GM21360 (cell line): Measurements from ENCODE around the gene LRRC3.

Source experiments
- ATAC-seq: cut with Tn5 transposase; IDR thresholded peaks from one replicate; pipeline ENCODE4 v1.9.1; 2021; ENCODE audit warnings: mild to moderate bottlenecking, moderate library complexity; ENCODE audit not compliant: unreplicated experiment

LRRC3 gene

DNA sequence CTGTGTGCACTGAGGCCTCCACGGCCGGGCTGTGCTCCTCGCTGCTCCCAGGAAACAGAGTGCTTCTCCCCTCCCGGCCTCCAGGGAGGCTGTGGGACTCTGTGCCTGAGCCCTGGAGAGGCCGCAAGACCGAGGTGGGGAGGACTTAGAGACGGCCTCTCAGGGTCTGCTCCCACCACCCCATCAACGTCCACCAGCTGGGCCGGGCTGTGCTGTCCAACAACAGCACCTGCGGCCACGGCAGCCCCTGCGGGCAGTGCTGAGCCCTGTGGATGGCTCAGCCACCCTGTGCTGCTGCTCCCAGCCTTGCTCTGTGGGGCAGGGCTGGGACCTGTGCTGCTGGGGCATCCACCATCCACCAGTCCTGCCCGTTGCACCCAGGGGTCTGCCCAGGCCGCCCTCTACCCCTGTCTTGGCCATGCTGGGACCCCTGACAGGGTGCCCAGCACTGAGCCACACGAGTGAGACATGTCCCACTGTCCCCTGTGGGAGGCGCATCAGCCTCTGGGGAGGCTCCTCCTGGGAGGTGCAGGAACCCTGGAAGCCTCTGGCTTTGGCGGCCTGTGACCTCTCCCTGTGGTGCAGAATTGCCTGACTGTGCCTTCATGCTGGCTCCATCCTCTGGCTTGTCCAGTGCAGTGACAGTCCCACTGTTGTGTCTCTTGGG lies 31.2 kb upstream of the LRRC3 start:
- ATAC-seq, result no peak

DNA sequence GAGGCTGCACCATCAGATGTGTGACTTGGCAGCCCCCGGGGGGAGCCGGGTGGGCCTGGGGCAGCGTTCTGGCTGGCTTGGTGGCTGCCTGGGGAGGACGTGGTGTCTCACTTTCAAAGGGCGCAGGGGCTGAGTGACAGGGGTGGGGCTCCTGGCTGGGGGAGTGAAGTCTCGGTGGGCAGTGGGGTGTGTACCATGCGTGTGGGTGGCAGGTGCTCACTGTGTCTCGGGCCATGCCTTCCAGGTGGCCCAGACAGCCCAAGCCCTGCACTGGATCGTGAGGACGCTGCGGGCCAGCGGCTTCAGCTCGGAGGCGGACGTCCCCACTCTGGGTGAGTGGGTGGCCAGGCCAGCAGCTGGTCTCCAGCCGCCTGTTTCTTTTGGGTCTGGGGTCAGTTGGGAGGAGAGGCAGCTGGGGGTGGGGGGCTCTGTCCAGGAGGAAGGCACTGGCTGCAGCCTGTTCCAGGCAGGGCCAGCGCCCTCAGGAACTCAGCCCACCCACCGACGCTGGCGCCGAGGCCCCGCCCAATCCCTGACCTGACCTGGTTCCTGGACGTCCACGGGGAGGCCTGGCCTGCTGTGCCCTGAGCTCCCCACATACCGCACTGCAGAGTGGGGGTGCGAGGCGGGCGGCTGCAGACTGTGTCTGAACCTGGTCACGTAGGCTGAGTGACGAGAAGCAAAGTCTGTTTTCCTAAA lies 30.6 kb upstream of the LRRC3 start:
- ATAC-seq, result no peak

DNA sequence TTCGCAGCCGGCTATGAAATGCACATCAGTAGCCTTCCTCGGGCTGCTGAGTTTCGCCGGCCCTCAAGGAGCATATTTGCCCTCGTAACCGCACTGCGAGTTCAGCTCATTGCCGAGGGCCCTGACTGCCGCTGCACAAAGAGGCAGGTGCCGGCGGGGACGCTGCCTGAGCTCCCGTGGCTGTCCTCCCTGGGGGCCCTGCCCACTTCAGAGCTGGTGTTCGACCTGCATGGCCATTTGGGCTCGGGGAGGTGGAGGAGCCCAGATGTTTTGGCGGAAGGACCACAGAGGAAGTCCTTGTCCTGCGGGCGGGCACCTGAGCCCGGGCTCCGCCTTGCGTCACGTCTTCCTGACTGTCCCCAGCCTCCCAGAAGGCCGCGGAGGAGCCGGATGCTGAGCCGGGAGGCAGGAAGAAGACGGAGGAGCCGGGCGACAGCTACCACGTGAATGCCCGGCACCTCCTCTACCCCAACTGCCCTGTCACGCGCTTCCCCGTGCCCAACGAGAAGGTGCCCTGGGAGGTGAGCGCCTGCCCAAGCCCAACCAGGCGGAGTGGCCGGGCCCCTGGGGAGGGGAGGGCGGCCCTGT lies 29.9 kb upstream of the LRRC3 start:
- ATAC-seq, result no peak

DNA sequence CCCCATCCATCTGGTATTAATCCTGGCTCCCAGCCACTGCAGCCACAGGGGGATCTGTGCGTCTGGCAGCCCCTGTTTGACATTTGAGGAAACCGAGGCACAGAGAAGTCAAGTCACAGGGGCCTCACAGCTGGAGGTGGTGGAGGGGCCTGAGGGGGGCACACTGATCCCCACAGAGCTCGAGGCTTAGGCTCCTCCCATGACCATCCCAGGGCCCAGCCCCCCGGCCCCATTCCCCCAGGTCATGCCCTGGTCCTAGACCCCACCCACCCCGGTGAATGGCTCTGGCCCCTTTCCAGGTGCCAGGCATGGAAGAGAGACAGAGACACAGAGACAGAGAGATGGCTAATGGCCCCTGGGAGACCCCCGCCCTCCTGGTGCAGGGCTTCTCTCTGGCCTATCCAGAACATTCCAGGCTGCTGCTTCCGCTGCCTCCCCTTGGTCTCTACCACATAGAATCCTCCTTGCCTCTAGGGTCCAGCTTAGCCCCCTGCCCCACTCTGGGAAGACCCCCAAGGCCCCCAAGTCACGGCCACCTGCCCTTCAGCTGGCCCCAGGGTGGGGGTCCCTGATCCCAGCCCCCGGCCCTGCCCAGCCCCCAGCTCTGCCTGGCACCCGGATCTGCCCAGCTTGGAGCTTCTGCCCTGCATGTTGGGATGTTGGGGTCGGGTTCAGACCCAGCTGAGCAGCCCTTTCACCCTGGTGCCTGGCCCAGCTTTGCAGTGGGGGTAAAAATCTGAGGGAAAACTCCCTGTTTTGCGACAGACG lies 29.2 kb upstream of the LRRC3 start:
- no peak for ATAC-seq

DNA sequence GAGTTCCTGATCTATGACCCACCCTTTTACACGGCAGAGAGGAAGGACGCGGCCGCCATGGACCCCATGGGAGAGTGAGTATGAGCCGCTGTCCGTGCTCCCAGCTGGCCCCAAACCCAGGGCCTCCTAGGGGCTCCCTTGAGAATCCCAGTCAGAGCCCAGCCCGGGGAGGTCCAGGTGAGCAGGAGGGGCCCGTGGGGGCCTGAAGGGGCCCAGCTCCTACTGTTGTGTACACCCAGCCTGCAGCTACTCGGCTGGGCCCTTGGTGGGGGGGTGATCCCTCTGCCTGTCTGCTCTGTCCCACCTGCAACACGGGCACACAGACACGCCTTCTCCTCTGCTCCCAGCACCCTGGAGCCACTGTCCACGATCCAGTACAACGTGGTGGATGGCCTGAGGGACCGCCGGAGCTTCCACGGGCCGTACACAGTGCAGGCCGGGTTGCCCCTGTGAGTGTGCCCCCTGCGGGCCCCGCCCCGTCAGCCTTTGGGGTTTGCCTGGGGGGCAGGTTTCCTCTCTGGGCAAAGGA lies 28.6 kb upstream of the LRRC3 start:
- no peak for ATAC-seq

DNA sequence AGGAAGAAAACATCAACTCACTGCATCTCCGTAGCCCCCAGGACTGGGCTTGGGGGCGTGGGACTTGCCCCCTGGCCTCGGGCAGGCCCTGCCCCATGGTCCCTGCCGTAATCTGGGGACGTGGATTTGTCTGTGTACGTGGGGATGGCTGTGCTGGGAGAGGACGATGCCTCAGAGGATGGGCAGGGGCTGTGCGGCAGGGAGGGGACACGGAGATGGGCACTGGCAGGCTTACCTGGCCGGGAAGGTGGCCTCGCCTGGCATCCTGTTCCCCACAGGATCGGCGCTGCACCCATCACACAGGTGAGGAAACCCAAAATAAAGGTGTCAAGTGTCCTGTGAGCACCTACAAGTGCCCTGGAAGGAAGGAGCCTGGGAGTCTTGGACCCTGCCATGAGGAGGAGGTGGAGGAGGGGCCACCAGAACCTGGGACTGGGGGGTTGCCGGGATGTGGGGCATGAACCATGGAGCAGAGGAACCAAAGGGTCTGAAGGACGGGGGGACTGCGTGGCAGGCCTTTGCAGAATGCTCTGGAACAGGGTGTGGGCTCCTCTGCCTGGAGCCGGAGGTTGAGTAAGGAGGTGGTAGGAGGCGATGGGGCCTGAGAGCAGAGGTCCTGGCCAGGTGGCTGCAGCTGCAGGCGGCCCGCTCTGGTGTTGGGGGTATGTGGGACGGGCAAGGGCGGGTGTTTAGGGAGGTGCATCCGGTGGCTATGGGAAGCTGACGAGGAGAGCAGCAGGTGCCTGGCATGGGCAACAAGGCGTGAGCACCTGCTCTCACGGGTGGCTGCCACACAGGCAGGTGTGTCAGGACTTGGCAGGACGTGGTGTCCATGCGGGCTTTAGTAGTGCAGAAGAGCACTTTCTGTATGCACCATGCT lies 27.8 kb upstream of the LRRC3 start:
- no peak for ATAC-seq

DNA sequence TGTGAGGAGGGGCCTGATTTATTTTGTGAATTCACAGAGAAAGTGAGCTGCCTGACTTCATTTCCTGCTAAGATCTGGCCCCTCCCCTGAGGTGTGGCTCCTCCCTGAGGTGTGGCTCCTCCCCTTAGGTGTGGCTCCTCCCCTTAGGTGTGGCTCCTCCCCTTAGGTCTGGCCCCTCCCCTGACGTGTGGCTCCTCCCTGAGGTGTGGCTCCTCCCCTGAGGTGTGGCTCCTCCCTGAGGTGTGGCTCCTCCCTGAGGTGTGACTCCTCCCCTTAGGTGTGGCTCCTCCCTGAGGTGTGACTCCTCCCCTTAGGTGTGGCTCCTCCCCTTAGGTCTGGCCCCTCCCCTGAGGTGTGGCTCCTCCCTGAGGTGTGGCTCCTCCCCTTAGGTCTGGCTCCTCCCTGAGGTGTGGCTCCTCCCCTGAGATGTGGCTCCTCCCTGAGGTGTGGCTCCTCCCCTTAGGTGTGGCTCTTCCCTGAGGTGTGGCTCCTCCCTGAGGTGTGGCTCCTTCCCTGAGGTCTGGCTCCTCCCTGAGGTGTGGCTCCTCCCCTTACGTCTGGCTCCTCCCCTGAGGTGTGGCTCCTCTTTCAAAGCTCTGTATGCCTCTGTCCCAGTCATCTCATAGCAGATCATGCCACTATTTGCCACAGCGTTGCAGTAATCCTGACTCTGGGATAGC lies 26.9 kb upstream of the LRRC3 start:
- ATAC-seq, result no peak

DNA sequence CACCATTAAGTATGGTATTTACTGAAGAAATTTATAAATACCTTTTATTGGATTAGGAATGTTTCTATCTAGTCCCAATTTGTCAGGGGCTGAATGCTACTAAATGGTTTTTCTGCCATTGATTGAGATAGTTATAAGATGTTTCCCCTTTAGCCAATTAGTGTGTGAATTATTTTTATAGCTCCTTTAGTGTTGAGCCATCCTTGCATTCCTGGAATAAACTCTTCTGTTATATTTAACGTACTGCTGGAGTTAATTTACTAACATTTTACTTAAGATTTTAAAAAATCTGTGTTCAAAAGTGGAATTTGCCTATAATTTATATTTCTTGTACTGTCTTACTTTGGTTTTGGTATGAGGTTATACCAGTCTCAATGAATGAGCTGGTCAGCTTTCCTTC lies 25.4 kb upstream of the LRRC3 start:
- no peak for ATAC-seq

DNA sequence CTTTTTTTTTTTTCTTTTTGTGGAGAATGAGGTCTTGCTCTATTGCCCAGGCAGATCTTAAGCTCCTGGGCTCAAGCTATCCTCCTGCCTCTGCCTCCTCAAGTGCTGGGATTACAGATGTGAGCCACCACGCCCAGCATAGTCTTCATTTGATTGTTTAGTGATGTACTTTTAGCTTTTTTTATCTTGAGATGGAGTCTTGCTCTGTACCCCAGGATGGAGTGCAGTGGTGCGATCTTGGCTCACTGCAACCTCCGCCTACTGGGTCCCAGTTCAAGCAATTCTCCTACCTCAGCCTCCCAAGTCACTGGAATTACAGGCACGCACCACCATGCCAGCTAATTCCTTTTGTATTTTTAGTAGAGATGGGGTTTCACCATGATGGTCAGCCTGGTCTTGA lies 24.0 kb upstream of the LRRC3 start:
- ATAC-seq, result no peak

DNA sequence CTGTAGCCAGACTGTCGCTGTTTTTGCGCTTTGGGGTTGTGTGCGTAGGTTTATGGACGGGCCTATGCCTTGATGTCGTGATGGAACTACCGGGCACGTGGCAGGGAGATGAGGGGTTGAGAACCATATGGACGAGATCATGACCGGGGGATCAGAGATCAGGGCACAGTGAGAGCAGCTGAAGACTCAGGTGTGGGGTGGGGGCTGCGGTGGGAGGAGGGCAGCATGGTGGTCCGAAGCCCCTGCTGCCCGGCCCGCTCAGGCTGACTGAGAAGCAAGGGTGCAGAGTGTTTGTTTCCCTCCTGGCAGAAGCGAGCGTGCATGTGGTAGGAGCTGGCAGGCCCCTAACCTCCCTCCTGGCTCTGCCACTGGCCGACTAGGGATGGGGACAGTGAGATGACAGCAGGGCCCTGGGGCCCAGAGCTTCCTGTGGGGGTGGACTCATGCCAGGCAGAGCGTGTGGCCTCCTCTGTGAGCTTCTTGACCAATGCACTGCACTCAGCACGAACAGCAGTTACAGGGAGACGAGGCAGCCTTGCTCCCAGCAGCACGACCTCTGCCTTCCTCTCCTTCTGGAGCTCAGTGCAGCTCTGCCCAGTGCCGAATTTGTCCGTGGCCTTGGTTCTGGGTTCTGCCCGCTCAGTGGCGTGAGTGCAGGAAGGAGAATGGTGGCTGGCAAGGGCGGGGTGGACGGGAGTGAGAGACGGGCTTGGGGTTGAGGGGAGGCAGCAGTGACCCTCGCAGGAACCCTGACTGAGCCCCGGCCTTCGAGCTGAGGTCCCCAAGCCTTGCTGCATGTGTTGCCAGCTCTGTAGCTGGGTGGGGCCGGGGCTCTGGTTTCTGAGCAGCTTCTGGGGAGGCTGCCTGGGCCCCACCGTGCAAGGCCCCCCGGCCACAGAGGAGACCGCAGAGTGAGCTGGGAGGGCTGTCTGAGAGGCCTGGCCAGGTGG lies 22.2 kb upstream of the LRRC3 start:
- no peak for ATAC-seq

DNA sequence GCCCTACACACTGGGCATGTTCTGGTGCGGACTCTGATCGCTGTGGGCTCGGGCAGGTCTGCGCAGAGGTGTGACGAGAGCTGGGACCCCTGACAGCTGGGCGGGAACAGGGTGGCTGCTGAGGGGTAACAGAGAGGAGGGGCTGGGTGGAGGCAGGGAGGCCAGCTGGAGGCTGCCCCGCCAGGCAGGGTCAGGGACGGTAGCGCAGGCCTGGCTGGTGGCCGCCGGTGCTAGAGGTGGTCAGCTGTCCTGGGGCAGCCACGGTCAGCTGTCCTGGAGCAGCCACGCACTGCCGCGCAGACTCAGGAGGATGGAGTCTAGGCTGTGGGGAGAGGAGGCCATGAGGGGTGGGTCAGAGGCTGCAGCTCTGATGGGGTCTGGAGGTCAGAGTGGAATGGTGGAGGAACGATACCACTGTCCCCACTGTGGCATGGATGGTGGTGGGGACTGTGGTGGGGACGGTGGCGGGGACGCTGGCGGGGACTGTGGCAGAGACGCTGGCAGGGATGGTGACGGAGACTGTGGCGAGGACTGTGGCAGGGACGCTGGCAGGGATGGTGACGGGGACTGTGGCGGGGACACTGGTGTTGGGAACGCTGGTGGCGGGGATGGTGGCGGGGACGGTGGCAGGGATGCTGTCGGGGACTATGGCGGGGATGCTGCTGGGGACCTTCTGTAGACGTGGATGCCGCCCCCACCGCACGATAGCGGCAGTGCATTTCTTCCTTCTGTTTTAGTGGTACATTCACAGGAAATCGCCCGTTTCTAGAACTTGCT lies 21.3 kb upstream of the LRRC3 start:
- no peak for ATAC-seq

DNA sequence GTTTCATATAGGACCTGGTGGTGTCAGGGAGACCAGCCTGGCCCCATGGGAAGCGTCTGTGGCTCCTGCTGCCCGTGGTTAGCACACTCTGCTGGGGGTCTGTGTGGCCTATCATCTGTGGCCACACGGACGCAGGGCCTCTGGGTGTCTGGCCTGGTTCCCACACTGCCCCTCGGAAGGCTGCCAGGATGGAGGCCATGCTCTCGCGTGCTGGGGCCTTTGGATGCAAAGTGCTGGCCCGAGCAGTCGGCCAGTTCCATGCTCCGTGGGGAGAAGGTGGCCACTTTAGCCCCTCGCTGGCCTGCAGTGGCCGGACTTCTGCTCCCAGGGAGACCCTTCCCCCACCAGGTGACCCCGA lies 20.8 kb upstream of the LRRC3 start:
- ATAC-seq, result no peak

DNA sequence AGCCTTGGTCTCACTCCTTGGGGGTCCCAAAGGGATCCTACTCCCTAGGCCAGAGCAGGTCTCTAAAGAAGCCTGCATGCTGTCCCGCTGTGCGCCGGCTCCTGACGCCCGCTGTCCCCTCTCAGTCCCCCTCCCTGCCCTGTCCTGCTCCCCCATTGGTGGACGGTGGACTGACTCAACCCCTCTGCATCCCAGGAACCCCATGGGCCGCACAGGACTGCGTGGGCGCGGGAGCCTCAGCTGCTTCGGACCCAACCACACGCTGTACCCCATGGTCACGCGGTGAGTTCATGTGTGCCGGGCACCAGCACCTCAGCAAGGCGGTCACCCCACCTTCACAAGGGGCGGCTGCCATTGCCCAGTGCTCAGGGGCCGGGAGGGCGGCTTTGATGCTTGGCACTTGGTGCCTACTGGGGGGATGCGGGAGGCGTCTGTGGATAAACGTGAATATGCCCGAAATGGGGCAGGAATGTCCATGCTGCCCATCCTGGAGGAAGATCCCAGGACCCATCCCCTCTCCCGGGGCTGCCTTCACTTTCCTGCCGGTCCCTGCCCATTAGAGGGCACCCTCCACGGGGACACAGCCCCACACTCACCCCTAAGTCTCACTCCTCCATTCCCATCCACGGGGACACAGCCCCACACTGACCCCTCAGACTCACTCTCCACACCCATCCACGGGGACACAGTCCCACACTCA lies 20.2 kb upstream of the LRRC3 start:
- ATAC-seq, result no peak

DNA sequence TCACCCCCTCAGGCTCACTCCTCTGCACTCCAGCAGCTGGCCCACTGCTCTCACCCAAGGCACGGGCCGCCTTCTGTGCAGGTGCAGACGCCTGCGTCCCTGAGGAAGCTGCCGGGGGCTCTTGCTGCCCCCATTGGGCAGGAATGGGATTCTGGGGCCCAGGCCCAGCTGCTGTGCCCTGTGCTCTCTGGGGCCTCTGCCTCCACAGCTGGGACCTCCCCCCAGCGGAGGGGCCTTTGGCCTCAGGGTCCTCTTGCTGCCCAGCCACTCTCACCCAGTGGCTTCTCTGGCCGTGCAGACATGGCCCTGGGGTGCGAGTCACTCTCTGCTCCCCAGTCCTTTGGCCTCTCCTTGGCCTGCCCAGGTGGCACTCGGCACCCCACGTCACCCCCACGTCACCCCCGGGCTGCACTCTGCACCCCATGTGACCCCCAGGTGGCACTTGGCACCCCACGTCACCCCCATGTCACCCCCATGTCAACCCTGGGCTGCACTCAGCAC lies 19.1 kb upstream of the LRRC3 start:
- no peak for ATAC-seq

DNA sequence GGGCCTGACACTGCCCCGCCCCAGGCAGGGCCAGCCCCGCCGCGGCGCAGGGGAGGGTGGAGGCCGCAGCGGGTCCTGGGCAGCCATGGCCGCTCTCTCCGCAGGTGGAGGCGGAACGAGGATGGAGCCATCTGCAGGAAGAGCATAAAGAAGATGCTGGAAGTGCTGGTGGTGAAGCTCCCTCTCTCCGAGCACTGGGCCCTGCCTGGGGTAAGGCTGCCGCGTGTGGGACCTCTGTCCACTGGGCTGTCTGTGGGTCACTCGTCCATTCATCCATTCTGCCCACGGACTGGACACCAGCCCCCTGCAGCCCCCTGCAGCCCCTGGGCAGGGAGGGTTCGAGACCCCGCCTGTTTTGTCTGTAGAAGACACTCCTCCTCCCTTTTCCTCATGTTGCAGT lies 18.4 kb upstream of the LRRC3 start:
- no peak for ATAC-seq

DNA sequence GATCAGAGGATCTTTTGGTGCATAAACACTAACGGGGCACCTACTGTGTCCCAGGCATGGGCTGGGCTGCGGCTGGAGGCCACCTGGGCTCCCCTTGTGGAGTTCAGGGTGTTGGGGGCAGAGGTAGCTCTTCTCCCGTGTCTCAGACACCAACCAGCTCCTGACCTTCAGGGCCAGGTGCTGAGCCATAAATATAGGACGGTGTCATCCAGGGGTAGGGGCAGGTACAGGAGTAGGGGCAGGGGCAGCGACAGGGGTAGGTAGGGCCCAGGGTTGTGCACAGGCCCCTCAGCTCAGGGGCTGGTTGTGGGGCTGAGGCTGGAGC lies 18.0 kb upstream of the LRRC3 start:
- no peak for ATAC-seq

DNA sequence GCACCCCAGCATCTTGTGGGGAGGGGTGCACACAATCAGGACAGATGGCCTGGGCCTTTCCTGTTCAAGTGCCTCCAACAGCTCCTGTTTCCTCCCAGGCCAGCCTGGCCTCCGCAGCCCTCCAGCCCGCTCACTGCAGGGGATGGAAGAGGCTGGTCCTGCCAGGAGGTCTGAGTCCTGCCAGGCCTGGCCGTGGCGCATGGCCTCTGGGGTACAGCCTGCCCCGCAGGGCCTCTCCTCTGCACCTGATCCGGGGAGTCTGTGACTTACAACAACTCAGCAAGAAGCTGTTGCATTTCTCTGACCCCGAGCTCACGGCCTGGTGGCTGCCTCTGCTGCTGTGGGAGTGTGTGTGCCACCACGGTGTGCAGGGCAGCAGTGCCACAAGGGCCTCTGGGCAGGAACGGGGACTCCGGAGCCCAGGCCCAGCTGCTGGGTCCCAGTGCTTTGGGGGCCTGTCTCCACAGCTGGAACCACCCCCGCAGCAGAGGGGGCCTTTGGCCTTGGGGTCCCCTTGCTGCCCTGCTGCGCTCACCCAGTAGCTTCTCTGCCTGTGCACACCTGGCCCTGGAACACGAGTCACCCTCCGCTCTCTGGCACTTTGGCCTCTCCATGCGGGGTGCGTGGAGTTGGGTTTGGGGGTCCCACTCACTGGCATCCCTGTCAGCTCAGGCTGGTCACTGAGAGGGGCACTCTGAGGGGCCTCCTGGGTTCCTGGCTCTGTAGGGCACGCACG lies 17.4 kb upstream of the LRRC3 start:
- ATAC-seq, result no peak
